GM19043 (cell line): Measurements from ENCODE around the gene KCNK17.

Source experiments
- ATAC-seq: cut with Tn5 transposase; IDR thresholded peaks from one replicate; pipeline ENCODE4 v1.9.1; 2021; ENCODE audit warnings: low read depth; ENCODE audit not compliant: unreplicated experiment

The KCNK17 gene

DNA sequence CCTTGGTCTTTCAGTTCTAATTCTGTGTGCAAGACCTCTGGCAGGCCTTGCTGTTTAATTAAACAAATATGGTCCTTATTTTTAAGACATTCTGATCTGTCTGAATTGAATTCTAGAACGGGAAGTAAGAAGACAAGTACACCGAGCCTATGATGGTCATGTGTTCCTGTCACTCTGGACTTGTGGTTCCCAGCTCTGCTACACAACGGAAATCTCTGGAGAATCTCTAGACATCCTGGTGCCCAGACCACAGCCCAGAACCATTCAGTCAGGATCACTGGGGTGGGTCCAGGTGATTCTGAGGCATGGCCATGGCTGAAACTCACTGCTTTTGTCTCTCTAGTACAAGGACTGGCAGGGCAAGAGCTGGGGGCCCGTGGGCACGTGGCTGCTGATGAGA is 24.2 kb upstream of the KCNK17 start:
- ATAC-seq, result no peak

GRCh38 chr6:39335780-39336545 is 21.7 kb upstream of the KCNK17 start:
- ATAC-seq, result peak; percentile 69

GRCh38 chr6:39333644-39334438 is 19.6 kb upstream of the KCNK17 start:
- no peak for ATAC-seq

DNA sequence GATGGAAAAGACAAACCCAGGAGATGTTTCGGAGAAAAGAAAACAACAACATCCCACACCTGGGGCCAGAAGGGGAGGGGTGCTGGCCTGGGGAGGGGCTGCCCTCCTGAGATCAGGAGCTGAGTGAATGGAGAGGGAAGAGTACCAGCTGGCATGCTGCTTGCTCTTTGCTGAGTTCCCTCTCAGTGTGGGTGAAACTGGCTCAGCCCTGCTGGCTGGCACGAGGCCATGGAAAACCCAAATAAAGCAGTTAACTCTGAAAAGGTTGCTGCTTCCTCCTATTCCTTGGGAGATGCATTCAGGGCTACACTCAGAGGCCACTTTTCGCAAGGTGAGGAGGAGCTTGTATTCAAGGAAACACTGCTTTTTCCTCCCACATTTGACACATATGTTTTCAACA is 16.3 kb upstream of the KCNK17 start:
- no peak for ATAC-seq

DNA sequence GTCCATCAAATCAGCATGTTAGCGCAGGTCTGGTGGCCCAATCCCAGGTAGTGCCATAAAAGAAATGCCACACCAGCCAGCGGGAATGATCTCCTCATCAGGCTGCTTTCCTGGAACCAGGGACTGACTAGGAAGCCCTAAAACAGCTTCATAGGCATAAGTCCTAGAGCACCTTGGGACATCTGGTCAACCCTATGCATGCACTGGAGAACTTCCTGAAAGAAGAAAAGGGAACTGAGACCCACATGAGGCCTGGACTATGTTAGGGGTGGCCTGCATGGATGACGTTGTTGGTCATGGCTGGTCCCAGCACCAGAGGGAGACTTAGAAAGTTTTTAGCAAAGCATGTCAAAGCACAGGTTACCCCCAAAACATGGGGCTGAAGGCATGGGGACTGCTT is 15.8 kb upstream of the KCNK17 start:
- ATAC-seq, result peak; percentile 99

- no peak for ATAC-seq
Observed at GRCh38 chr6:39328066-39328465, 13.8 kb upstream of the KCNK17 start.

GRCh38 chr6:39327507-39327906 is 13.3 kb upstream of the KCNK17 start:
- no peak for ATAC-seq

DNA sequence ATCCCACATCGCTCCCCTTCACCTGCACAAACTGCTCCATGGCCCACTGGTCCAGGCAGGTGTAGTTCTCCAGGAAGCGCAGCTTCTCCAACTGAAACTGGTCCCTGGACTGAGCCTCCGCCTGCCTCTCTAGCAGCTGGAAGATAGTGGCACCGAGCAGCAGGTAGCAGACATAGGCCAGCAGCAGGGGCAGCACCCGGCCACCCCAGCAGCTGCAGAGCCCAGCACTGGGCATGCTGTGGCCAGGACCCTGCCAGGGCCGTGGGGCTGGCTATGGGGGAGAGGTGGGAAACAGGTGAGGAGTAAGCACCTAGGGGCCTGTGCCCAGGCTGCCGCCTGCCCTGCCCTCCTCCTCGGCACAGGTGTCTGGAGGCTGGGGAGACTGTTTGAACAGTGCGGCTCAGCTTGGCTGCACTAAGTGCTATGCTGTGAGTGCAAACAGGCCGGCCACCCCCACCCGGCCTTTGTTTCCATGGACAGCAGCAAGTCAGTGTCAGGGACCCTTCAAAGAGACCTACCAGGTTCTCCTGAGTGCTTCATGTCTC is 8.2 kb upstream of the KCNK17 start, which contains the start of gene KCNK16:
KCNK16 (minus strand) TSS at position 397 of the 545 bp plus-strand sequence; CDS start at position 235, 162 bp downstream.
- ATAC-seq, result no peak

DNA sequence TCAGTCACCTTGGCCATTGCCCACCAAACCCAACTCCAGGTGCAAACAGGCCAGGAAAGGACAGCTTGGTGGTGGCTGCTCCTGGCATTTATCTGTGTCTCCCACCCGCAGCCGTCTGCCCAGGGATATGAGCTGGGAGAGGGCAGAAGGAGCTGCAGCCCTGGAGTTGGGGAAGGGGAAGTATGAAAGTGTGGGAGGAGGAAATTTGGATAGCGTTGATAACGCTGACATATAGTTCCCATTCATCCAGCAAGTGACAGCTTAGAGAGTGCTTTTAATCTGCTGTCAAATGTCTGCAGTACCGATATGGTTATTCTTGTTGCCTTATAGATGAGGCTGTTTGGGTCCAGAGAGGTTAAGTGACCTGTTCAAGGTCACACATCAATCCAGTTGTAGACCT is 7.5 kb upstream of the KCNK17 start:
- ATAC-seq, result no peak

GRCh38 chr6:39320363-39320984 is 6.3 kb upstream of the KCNK17 start:
- no peak for ATAC-seq

GRCh38 chr6:39319621-39320362 is 5.6 kb upstream of the KCNK17 start:
- ATAC-seq, result no peak

GRCh38 chr6:39317256-39317655 is 3.0 kb upstream of the KCNK17 start:
- ATAC-seq, result no peak

DNA sequence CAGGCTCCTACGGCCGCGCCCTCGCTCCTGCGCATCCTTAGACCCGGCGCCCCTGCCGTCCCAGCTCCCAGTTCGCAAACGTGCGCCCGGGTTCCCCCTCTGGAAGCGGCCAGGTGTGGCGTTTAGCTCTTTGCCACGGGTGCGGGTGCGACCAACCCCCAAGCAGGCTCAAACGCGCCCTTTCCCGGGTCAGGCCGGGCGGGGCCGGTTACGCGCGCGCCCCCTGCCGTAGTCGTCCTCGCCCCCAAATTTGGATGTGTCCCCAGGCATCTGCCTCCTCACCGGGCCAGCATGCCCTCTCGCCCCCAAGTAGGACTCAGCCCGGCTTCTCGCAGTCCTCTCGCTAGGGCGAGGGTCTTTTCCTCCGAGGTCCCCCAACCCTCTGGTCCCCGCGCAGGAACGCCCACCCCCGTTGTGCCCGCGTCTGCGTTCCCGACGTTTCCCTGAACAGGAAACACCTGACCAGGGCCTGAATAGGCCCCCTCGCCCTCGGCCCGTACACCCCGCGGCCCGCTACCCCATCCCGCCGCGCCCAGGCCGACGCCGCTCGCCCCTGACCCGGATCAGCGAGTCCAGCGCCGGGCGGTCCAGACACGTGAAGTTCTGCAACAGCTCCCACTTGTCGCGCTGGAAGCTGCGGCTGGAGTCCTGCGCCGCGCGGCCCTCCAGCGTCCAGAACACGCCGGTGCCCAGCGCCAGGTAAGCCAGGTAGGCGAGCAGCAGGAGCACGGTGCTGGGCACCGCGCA is 520 bp downstream of the KCNK17 start:
- ATAC-seq, result no peak

DNA sequence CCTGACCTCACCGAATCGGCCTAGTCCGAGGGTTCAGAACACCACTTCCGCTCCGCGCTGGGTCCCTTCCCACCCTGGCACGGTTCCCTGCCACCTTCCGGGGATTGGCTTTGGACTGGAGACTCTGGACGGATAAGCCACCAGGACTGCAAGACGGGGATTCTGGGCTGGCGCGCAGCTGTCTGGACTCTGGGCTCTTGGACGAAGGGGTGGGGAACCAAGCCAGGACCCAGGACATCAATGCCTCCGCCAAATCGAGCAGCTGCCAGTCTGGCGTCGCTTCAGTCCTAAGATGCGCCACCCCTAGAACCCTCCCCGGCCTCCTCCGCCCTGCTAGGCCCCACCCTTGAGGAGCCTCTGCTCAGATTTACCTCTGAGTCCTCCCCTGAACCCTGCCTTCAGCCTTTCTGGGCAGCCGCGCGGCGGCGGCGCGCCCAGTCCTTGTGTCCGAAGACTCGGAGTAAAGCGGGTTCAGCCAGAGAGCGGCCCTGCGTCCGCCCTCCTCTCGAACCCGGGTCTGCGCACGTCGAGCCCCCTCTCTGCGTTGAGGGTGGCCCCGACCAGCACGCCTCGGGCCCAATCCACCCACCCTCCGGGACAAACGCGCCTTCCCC is 1.2 kb downstream of the KCNK17 start:
- ATAC-seq, result no peak

DNA sequence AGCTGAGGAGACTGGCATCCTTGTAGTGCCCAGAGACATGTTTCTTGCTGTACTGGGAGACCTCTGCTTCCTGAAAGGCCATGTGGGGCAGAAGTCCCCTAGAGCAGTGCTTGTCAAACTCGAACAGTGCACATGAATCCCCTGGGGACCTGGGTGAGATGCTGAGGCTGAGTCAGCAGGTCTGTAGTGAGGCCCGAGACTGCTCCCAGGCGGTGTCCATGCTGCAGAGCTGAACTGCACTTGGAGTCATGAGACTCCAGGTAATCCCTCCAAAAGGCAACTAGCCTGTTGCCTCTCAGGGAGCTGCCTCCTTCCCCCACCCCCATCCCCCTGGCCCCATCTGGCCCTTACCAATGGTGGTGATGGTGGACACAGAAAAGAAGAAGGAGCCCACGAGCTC is 3.7 kb downstream of the KCNK17 start:
- ATAC-seq, result no peak

DNA sequence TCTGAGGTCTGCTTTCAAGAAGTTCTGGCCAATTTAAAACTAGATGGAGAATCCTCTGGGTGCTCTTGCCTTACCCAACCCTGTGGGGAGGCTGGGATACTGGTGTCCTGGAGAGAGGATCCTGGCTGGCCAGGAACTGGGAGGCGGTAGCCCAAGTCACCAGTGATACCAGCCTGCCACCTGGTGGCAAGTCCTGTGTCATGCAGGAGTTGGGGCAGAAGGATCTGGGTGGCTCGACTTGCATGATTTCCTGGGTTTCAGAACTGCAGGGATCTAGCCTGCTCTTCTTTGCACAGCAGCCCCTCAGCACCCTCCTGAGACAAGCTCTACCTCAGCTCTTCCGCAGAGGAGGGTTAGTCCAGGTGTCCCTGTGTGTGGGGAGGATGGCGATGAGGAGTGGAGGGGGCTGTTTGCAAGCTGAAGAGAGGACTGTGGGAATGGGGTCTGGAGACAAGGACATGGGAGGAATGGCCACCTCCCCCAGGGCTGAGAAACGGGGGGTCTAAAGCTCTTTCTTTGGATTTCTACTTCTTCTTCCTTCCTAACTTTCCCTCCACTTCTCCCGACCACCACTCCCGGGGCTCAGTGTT is 4.2 kb downstream of the KCNK17 start:
- no peak for ATAC-seq

DNA sequence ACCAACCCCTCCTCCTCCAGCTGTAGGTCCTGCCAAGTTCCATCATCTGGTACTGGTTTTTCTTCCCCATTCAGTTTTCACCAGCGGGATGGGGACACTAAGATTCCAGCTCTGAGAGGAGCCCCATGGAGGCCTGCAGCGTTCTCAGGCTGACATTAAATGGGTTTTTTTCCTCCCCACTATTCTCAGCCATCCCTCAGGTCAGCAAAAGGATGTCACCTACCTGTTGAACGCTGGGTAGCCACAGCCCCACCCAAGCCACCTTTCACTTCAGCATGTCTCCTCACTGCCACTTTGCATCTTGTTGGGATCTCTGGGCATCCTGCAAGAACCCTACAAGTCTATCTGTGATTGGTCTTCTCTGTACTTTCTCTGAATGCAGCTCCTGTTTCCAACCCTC is 6.8 kb downstream of the KCNK17 start:
- ATAC-seq, result no peak

- ATAC-seq, result no peak
Observed at GRCh38 chr6:39304951-39305350, 9.3 kb downstream of the KCNK17 start.
